ENCODE results near the gene POLR2J3.
"Not testable (repeated sequence)": the region's sequence is repeated elsewhere in the genome, so short reads cannot be mapped to it uniquely, and the experiment has no call there.

GRCh38 chr7:102604431-102605145 lies 32.2 kb upstream of the POLR2J3 start:
- not testable (repeated sequence) for TF ChIP-seq CTCF (IDR thresholded peaks at IDR 0.05; ENCODE audit: low read depth, low read length, poor library complexity, severe bottlenecking); EZH2phosphoT487 (IDR thresholded peaks at IDR 0.05; ENCODE audit: borderline replicate concordance, low read length)
